IPS-20b (cell line): ENCODE measurements around the gene FCN3.

Source experiments
- H3K27ac ChIP-seq: one replicate; pipeline ENCODE4 v1.5.1; 2013; ENCODE audit warnings: low read length
- H3K27me3 ChIP-seq: 2 replicates; pipeline ENCODE4 v1.6.1; 2013; ENCODE audit warnings: mild to moderate bottlenecking, low read length, inconsistent platforms; ENCODE audit not compliant: insufficient read depth
- H3K36me3 ChIP-seq: 2 replicates; pipeline ENCODE4 v1.6.1; 2013; ENCODE audit warnings: low read depth, mild to moderate bottlenecking, inconsistent platforms, low read length, moderate library complexity; ENCODE audit not compliant: insufficient read depth
- H3K4me1 ChIP-seq: 2 replicates; pipeline ENCODE4 v1.6.1; 2013; ENCODE audit warnings: mild to moderate bottlenecking, control low read depth, inconsistent platforms, low read length, moderate library complexity; ENCODE audit not compliant: insufficient read depth
- H3K4me3 ChIP-seq: 2 replicates; pipeline ENCODE4 v1.5.1; 2013; ENCODE audit warnings: mild to moderate bottlenecking, low read length, inconsistent platforms
- H3K9ac ChIP-seq: 2 replicates; pipeline ENCODE4 v1.6.1; 2013; ENCODE audit warnings: low read depth, mild to moderate bottlenecking, inconsistent platforms, low read length, moderate library complexity
- H3K9me3 ChIP-seq: 2 replicates; pipeline ENCODE4 v1.6.1; 2013; ENCODE audit warnings: mild to moderate bottlenecking, low read depth, low read length, inconsistent platforms; ENCODE audit not compliant: insufficient read depth

The FCN3 gene

DNA sequence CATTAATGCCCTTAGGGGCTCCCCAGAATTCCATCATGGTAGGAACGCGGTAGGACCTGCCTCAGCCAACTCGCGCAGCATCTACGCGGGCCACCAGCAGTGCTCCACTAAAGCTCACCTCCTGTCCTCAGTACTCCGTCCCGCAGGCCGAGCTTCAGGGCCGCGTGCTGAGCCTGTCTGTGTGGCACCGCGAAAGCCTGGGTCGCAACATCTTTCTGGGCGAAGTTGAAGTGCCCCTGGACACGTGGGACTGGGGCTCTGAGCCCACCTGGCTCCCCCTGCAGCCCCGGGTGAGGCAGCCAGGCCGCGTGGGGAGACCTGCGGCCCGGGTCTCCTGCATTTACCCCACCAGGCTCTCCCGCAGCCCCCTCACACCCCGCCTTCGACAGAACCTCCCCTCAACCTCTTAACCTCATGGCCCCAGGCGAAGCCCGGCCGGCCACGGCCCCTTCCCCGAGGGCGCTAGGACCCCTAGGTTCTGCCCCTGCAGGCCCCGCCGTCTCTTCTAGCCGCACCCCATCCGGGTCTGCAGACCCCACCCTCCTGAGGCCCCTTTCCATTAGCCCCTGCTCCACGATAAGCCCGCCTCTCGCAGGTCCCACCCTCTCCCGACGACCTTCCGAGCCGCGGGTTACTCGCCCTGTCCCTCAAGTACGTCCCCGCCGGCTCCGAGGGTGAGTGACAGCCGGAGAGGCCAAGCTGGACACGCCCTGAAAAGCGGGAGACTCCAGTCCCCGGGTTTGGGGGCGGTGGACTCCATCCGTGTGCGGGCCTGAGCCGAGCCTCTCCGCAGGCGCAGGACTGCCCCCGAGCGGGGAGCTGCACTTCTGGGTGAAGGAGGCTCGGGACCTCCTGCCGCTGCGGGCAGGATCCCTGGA is 23.7 kb downstream of the FCN3 start:
- Histone ChIP-seq H3K27me3 (peaks cover 22% of the 10 kb centered on the region), H3K36me3 (no peaks in the 10 kb centered on the region), H3K27ac (no peak overlapping the region), H3K9me3 (no peaks in the 10 kb centered on the region), H3K4me1 (peaks cover 5% of the 10 kb centered on the region), H3K9ac (peak overlapping the region; percentile 54; the same call in 1 of the 2 replicates), H3K4me3 (peak overlapping the region; percentile 64)

DNA sequence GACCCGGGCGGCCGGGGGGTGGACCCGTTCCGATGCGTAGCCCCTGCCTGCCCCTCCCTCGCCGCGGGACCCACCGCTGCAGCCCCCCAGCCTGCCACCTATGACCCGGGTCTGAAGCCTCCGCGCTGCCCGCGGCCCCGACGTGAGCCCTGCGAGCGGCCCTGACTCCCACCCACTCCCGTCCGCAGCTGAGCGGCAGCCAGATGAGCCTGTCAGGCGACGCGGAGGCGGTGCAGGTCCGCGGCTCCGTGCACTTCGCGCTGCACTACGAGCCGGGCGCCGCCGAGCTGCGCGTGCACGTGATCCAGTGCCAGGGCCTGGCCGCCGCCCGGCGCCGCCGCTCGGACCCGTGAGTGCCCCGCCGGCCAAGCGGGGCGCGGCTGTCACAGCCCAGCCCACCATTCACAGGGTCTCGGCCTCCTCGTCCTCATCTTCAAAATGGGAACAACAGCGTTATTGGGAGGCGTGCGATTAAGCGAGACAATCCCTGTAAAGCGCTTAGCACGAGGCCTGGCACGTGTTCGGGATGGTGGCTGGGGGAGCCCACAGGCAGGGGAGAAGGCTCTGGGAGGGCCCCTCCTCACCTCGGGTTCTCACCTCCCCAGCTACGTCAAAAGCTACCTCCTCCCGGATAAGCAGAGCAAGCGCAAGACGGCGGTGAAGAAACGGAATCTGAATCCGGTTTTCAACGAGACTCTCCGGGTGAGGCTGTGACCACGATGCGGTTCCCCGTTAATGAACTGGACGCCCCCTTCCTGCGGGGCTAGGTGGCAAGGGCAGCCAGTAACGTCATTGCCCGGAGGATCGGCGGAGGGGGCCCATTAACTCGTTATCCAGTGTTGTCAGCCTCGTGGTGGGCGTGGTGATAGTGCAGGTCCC is 24.6 kb downstream of the FCN3 start:
- Histone ChIP-seq H3K36me3 (no peaks in the 10 kb centered on the region), H3K27ac (no peak overlapping the region), H3K4me1 (peaks cover 5% of the 10 kb centered on the region), H3K27me3 (peaks cover 22% of the 10 kb centered on the region), H3K9ac (peak overlapping the region; percentile 54; the same call in 1 of the 2 replicates), H3K9me3 (no peaks in the 10 kb centered on the region), H3K4me3 (peak overlapping the region; percentile 64)

DNA sequence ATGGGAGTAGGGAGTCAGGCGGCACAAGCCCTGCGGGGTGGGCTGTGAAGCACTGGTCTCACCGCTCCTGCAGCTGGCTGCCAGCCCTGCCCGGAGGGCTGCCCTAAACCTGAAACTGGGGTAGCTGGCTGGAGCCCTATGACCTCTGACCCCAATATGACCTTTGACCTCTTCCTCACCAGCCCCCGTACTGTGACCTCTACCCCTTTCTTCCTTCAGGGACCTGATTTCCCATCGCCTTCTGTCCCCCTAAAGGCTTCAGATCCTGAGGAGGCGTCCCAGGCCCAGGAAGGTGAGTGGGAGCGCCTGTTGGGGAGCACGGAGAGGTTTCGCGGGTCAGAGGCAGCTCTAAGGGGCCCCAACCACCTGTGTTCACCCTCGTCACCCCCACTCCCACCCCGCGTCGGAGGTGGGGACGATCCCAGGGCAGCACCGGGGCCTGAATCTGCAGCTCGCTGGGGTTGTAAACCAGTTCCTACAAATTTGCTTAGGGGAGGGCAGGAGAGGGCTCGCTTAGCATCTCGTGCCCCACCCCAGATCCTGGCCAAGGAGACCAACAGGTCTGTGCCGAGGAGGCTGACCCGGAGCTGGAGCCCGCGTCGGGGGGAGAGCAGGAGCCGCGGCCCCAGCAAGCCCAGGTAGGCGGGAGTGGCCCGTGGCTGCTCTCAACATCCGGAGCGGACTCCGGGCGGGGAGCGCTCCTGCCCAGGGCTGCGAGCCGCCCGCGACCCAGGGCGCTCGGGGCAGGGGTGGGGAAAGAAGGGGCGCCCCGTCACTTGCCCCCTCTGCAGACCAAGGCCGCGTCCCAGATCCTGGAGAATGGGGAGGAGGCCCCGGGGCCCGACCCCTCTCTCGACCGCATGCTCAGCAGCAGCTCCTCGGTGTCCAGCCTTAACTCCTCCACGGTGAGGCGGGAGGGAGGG is 25.5 kb downstream of the FCN3 start:
- H3K9me3 ChIP-seq = no peaks in the 10 kb centered on the region
- H3K27me3 ChIP-seq = peaks cover 22% of the 10 kb centered on the region
- H3K4me3 ChIP-seq = peak overlapping the region; percentile 64
- no peak overlapping the region for H3K27ac ChIP-seq
- H3K36me3 ChIP-seq = no peaks in the 10 kb centered on the region
- H3K9ac ChIP-seq = peak overlapping the region; percentile 63; the same call in 1 of the 2 replicates
- H3K4me1 ChIP-seq = peaks cover 5% of the 10 kb centered on the region

- peaks cover 7% of the 10 kb centered on the region for H3K4me1 ChIP-seq
- no peak overlapping the region for H3K4me3 ChIP-seq
- H3K27ac ChIP-seq = no peak overlapping the region
- H3K9me3 ChIP-seq = no peaks in the 10 kb centered on the region
- H3K9ac ChIP-seq = no peak overlapping the region
- H3K36me3 ChIP-seq = no peaks in the 10 kb centered on the region
- peaks cover 22% of the 10 kb centered on the region for H3K27me3 ChIP-seq
Observed at GRCh38 chr1:27346991-27347624, 27.5 kb downstream of the FCN3 start.

DNA sequence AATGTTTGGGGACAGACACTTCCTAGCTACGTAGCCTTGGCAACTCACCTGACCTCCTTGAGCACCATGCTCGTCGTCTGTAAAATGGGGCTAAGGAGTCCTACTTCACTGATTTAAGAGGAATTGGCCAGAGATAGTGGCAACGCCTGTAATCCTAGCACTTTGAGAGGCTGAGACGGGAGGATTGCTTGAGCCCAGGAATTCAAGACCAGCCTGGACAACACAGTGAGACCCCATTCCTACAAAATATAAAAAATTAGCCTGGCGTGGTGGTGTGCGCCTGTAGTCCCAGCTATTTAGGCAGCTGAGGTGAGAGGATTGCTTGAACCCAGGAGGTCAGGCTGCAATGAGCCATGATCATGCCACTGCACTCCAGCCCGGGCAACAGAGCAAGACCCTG is 28.3 kb downstream of the FCN3 start:
- Histone ChIP-seq H3K4me1 (peaks cover 9% of the 10 kb centered on the region), H3K4me3 (no peak overlapping the region), H3K36me3 (no peaks in the 10 kb centered on the region), H3K27me3 (peaks cover 22% of the 10 kb centered on the region), H3K9me3 (no peaks in the 10 kb centered on the region), H3K27ac (no peak overlapping the region), H3K9ac (no peak overlapping the region)

DNA sequence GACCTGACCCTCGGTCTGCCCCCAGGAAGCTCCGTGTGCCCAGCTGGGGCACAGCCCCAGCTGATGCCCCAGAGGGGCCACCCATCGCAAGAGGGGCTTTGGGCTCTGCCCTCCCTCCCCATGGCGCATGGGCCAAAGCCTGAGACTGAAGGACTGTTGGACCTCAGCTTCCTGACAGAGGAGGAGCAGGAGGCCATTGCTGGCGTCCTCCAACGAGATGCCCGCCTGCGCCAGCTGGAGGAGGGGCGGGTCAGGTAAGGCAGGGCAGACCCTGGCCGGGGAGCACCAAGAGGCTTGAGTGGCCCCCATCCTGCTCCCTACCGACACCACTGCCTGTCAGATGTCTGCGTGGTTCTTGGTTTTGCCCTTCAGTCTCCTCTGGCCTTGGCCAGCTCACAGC is 29.4 kb downstream of the FCN3 start:
- Histone ChIP-seq H3K4me1 (peaks cover 9% of the 10 kb centered on the region), H3K36me3 (no peaks in the 10 kb centered on the region), H3K27ac (no peak overlapping the region), H3K4me3 (no peak overlapping the region), H3K9me3 (no peaks in the 10 kb centered on the region), H3K27me3 (peaks cover 16% of the 10 kb centered on the region), H3K9ac (no peak overlapping the region)

DNA sequence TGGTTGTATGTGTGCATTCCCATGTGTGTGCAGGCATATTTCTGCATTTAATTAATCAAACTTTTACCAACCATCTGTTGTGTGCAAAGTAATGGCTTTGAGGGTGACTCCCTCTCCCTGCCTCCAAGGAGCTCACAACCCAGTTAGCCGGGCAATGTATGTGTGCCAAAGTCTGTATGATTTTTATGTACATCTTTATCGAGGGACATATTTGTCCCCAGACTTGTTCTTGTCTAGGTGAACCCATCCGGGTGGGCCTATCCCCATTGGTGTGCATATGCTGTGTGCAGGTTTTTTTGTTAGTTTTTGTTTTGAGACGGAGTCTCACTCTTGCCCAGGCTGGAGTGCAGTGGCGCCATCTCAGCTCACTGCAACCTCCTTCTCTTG is 31.0 kb downstream of the FCN3 start:
- Histone ChIP-seq H3K27me3 (peaks cover under 1% of the 10 kb centered on the region; the same call in 1 of the 2 replicates), H3K4me1 (peaks cover 4% of the 10 kb centered on the region), H3K9me3 (no peaks in the 10 kb centered on the region), H3K36me3 (no peaks in the 10 kb centered on the region), H3K27ac (no peak overlapping the region), H3K9ac (no peak overlapping the region), H3K4me3 (no peak overlapping the region)

DNA sequence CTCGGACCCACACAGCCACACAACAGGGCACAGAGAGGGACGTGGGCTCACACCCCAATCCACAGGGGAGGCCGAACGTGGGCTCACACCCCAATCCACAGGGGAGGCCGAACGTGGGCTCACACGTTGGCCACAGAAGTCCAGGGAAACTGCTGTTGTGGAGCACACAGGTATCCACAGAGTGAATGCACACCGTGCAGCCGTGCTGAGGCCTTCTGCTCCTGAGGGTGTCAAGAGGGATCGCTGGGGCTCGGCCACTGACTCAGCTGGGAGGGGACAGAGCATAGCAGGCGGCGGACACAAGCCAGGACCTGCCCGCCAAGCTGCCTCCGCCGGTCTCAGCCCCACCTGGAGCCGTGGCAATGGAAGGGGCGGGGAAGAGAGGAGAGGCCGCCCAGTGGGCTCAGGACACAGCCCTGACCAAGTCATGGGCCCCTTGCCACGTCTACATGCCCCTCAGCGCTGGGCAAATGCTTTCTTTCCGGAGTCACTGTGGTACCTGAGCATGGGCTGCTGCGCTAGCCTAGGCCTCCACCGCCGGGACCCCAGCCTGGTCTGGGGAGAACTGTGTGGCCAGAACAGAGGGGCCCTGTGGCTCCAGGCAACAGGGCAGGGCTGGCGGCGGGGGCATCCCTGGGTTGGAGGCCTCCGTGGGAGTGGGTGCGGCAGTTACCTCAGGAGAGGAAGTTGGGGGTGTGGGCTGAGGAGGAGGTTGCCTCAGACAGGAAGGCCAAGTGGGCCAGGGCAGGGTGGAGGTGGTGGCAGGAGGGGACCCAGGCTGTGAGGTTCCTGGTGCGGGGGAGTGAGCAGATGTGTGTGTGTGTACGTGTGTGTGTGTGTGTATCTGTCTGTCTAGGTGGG is 31.6 kb downstream of the FCN3 start:
- Histone ChIP-seq H3K27ac (no peak overlapping the region), H3K36me3 (no peaks in the 10 kb centered on the region), H3K9ac (0 out of 2 replicates have a peak overlapping the region, but pooled peaks have one; percentile 56), H3K4me3 (peak overlapping the region; percentile 60; the same call in 1 of the 2 replicates), H3K4me1 (peaks cover 4% of the 10 kb centered on the region), H3K9me3 (no peaks in the 10 kb centered on the region), H3K27me3 (no peaks in the 10 kb centered on the region)

GRCh38 chr1:27342391-27342777 is 32.2 kb downstream of the FCN3 start:
- Histone ChIP-seq H3K27me3 (no peaks in the 10 kb centered on the region), H3K36me3 (no peaks in the 10 kb centered on the region), H3K27ac (no peak overlapping the region), H3K4me1 (peaks cover 4% of the 10 kb centered on the region), H3K9ac (peak overlapping the region; percentile 56; the same call in 1 of the 2 replicates), H3K4me3 (peak overlapping the region; percentile 60), H3K9me3 (no peaks in the 10 kb centered on the region)
